Spleen (tissue), 11 donors: ENCODE data around the gene BICDL2. TPM values are rescaled to one million over a fixed set of nuclear protein-coding genes. Genes with fewer than 3 reads are reported as not detected.

Experiments used
- DNase-seq: peaks from one replicate; pipeline ENCODE4 v3.0.0-alpha.2; 2020
- H3K27ac ChIP-seq, 8 donors: fragments of 200-600 bp; sonication (generic) in 7 of 8; 1 replicate in 4 of 8; 2 replicates in 4 of 8; pipeline versions ENCODE4 v1.5.0 to v1.8.0; 2016 to 2021; ENCODE audit warnings: inconsistent platforms in 4 of 8, mild to moderate bottlenecking in 4 of 8, moderate library complexity in 1 of 8
- H3K27me3 ChIP-seq, 7 donors: fragments of 200-600 bp; sonication (generic) in 6 of 7; replicated peaks in 1 of 7; 1 replicate in 4 of 7; 2 replicates in 3 of 7; pipeline versions ENCODE4 v1.5.0 to v1.8.0; 2016 to 2021; ENCODE audit warnings: inconsistent platforms in 3 of 7, mild to moderate bottlenecking in 1 of 7
- H3K36me3 ChIP-seq, 6 donors: fragments of 200-600 bp; sonication (generic) in 5 of 6; 1 replicate in 4 of 6; 2 replicates in 2 of 6; pipeline versions ENCODE4 v1.5.0 to v1.8.0; 2016 to 2021; ENCODE audit warnings: inconsistent platforms in 2 of 6
- H3K4me1 ChIP-seq, 6 donors: fragments of 200-600 bp; sonication (generic) in 5 of 6; 1 replicate in 3 of 6; 2 replicates in 3 of 6; pipeline versions ENCODE4 v1.5.0 to v1.8.0; 2016 to 2021; ENCODE audit warnings: inconsistent platforms in 3 of 6
- H3K4me3 ChIP-seq, 8 donors: fragments of 200-600 bp; sonication (generic) in 7 of 8; 1 replicate in 4 of 8; 2 replicates in 4 of 8; pipeline versions ENCODE4 v1.5.0 to v1.8.0; 2016 to 2021; ENCODE audit warnings: inconsistent platforms in 4 of 8, mild to moderate bottlenecking in 4 of 8, moderate library complexity in 2 of 8
- H3K9me3 ChIP-seq, 8 donors: fragments of 200-600 bp; sonication (generic) in 7 of 8; 1 replicate in 4 of 8; 2 replicates in 4 of 8; pipeline versions ENCODE4 v1.5.0 to v1.8.0; 2016 to 2021; ENCODE audit warnings: inconsistent platforms in 4 of 8
- CTCF ChIP-seq, 11 experiments: fragments of 200-600 bp in 7 of 11; fragments of 450-650 bp in 4 of 11; sonication (generic) in 4 of 11; IDR thresholded peaks in 8 of 11; conservative IDR thresholded peaks in 3 of 11; 1 replicate in 7 of 11; 2 replicates in 4 of 11; pipeline versions ENCODE4 v1.4.0 to v1.8.0; 2016 to 2021; ENCODE audit warnings: antibody characterized with exemption in 11 of 11, inconsistent platforms in 4 of 11, mild to moderate bottlenecking in 1 of 11
- POLR2A ChIP-seq, 3 donors: fragments of 450-650 bp; IDR thresholded peaks; one replicate each; pipeline ENCODE4 v1.5.1; 2017; ENCODE audit warnings: antibody characterized with exemption in 3 of 3, mild to moderate bottlenecking in 1 of 3
- POLR2AphosphoS5 ChIP-seq, 3 donors: sonication (generic); formaldehyde crosslinking; IDR thresholded peaks; one replicate each; pipeline ENCODE4 v1.5.1; 2017; ENCODE audit warnings: antibody characterized with exemption in 3 of 3
- WGBS, 5 donors: extraction: QIAGEN DNeasy Blood & Tissue Kit in 3 of 5; methylation state at CpG; one replicate each; pipeline versions ENCODE4 v1.1.5 to v1.1.7; 2013 to 2018; 5-methylcytosine and 5-hydroxymethylcytosine counted together
- intact Hi-C: fragments of 100-400 bp; cut with DNase I; formaldehyde crosslinking; loops from one replicate; pipeline ENCODE4 v1.15.0; 2023; ENCODE audit warnings: low total_unique reads
- polyA plus RNA-seq, 3 donors: library from polyadenylated mRNA; stranded (reverse); fragments of 200-250 nt; gene quantifications; one replicate each; pipeline ENCODE4 v1.2.1, GENCODE V29; 2013
- total RNA-seq, 7 donors: library from RNA; depleted of rRNA in 3 of 7; stranded (reverse); fragments of >200 nt in 3 of 7; fragmentation: NEBNext Ultra II Directional in 4 of 7; extraction: Animal tissue kit (Norgen Biotek cat#: 25700) in 4 of 7; gene quantifications; one replicate each; pipeline versions ENCODE4 v1.1.0 to v1.2.1, GENCODE V29; 2016 to 2021
- donor health status: healthy with polysubstance abuse.
- donor health status: DM: no; HTN: no; CAD: no; lungs with moderate emphysema.
- donor health status: DM: no; HTN: no; CAD: no.
- donor health status: Bipolar disorder and iron deficiency.
- donor health status: healthy.
- donor health status: DM: no; HTN: no; CAD: no.
- donor health status: DM: yes; HTN: yes; CAD: no.

Gene BICDL2
- total and polyA plus RNA-seq, 10 donors: 0.03 to 0.77 (median 0.30) TPM; not detected in 3

- peaks cover 8 to 41% (median 17%) of the 10 kb centered on the region in 6 donors for H3K4me1 ChIP-seq
- intact Hi-C loops: no loop called here
- no peak within 1 kb of the TSS for H3K27ac ChIP-seq
- DNase-seq: no peak
- TF ChIP-seq CTCF (IDR thresholded peaks at IDR 0.05 in 8 of 11, conservative IDR thresholded peaks at IDR 0.05 in 3 of 11) (no peak), POLR2AphosphoS5 (IDR thresholded peaks at IDR 0.05) (no peak), POLR2A (IDR thresholded peaks at IDR 0.05) (no peak)
- H3K36me3 ChIP-seq: no peaks in the 10 kb centered on the region
- H3K4me3 ChIP-seq: no peak within 1 kb of the TSS
- peaks cover 0 to 92% (median 36%) of the 10 kb centered on the region in 7 donors for H3K27me3 ChIP-seq
- WGBS, 5 donors: 51 to 67% (median 56%) methylated on average over 21 to 27 of the region's 27 CpGs
- H3K9me3 ChIP-seq: no peaks in the 10 kb centered on the region
Observed at GRCh38 chr16:3012828-3013420, 23.8 kb downstream of the BICDL2 start, which contains the start of gene CLDN9. CLDN9 (plus strand) TSS chr16:3012923; CDS start chr16:3013363, 440 bp downstream.

DNA sequence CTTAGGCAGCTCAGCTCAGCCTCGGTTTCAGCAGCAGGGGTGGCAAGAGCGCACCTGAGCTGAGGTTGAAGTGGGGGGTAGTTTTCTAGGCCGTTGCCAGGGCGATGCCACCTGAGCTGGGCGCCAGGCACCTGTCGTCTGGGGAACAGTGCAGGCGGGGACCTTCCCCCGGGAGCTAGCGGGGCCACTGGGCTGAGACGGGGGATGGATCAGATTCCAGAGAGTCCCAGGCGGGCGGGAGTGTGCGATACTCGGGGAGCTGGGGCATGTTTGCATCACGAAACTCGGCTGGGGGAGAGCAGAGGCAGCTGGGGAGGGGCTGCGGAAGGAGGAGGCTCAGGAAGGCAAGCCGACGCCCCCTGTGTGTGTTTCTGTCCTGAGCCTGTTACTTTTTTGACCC lies 24.5 kb downstream of the BICDL2 start:
- 36 to 56% (median 42%) methylated on average over 13 to 19 of the region's 19 CpGs for WGBS, 5 donors
- Histone ChIP-seq H3K27me3 (peaks cover 0 to 91% (median 29%) of the 10 kb centered on the region in 7 donors), H3K4me3 (no peak overlapping the region), H3K36me3 (no peaks in the 10 kb centered on the region), H3K27ac (no peak overlapping the region), H3K4me1 (peaks cover 11 to 41% (median 20%) of the 10 kb centered on the region in 6 donors), H3K9me3 (no peaks in the 10 kb centered on the region)
- TF ChIP-seq POLR2A (IDR thresholded peaks at IDR 0.05) (no peak), POLR2AphosphoS5 (IDR thresholded peaks at IDR 0.05) (no peak), CTCF (IDR thresholded peaks at IDR 0.05 in 8 of 11, conservative IDR thresholded peaks at IDR 0.05 in 3 of 11) (no peak)
- DNase-seq: no peak
- intact Hi-C loops: no loop called here

GRCh38 chr16:3010510-3010909 lies 26.2 kb downstream of the BICDL2 start:
- Histone ChIP-seq H3K27ac (no peak overlapping the region), H3K27me3 (peaks cover 0 to 90% (median 28%) of the 10 kb centered on the region in 7 donors)
- DNase-seq: no peak

More at GRCh38 chr16:3010510-3010909, 26.2 kb downstream of the BICDL2 start:
- WGBS, 5 donors: 89 to 96% (median 93%) methylated on average over 8 of the region's 8 CpGs
- TF ChIP-seq POLR2A (IDR thresholded peaks at IDR 0.05): no peak
- TF ChIP-seq POLR2AphosphoS5 (IDR thresholded peaks at IDR 0.05): no peak
- TF ChIP-seq CTCF (IDR thresholded peaks at IDR 0.05 in 8 of 11, conservative IDR thresholded peaks at IDR 0.05 in 3 of 11): no peak
- no peaks in the 10 kb centered on the region for H3K9me3 ChIP-seq
- no peak overlapping the region for H3K4me3 ChIP-seq
- H3K4me1 ChIP-seq: peaks cover 11 to 58% (median 32%) of the 10 kb centered on the region in 6 donors
- no peaks in the 10 kb centered on the region for H3K36me3 ChIP-seq
- intact Hi-C loops: no loop called here
